H4 (cell line): ENCODE results near the gene PRKAG3. TPM values are rescaled to one million over a fixed set of nuclear protein-coding genes. Genes with fewer than 3 reads are reported as not detected.
A peak's percentile ranks its signal among the peaks of the same experiment; 100 is the strongest.
"Not testable (repeated sequence)": the region's sequence is repeated elsewhere in the genome, so short reads cannot be mapped to it uniquely, and the experiment has no call there.

Experiments used
- DNase-seq: peaks from one replicate; pipeline ENCODE4 v3.0.0-alpha.2; 2015; ENCODE audit warnings: low spot score
- total RNA-seq: library from RNA; depleted of rRNA; stranded (reverse); fragments of >200 nt; shearing (Covaris generic); gene quantifications from 2 replicates; pipeline ENCODE4 v1.2.3, GENCODE V29; 2014

The PRKAG3 gene
- total RNA-seq, 1 experiment from 2014 or later, result not detected

DNA sequence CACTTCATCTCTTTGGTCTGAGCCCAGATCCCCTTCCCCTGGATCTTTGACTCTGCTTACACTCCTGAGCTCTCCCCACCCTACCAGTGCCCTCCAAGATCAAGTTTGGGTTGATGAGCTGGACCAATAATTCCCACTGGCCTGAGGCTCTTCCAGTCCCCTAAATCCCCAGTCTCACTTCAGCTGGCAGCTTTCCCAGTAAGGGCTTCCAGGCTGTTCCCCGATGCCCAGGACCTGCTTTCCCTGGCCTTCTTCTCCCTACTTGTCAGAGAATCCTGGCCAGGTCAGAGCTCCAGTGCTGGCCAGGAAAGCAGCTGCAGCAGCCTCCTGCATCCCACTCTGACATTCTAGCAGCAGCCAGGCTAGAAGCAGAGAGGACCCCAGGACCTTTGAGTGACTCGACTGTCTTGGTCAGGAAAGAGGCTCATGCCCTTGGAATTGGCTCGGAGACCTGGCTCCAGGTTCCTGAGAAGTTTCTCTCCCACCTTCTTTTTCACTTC, 31.5 kb upstream of the PRKAG3 start:
- no peak for DNase-seq

DNA sequence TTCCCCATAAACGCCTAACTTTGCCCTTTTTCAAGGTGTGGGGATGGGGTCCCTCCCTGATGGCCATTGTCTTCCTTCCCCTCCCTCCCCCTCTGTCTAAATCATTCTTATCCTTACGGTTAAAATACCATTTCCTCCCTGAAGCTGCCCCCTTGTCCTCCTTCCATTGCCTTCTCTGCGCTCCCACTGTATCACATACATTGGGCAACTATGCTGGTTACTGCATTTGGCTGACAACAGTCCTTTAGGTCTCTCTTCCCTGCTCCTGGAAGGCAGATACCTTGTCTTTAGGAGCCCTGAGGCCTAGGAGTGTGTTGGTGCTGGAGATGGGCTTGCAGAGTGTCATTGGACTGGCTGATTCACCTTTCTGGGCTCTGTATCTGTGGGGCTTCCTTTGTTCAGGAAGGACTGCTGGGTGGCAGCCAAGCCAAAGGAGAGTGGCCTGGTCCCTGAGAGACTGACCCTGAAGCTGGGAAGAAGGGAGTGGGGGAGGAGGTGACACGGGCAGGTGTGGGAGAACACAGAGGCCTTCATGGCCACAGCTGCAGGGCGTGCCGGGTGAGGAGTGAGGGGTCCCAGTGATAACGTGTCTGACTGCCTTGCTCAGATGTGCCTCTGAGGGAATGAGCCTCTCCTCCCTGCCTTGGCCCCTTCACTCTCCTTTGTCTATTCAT, 30.2 kb upstream of the PRKAG3 start:
- no peak for DNase-seq

DNA sequence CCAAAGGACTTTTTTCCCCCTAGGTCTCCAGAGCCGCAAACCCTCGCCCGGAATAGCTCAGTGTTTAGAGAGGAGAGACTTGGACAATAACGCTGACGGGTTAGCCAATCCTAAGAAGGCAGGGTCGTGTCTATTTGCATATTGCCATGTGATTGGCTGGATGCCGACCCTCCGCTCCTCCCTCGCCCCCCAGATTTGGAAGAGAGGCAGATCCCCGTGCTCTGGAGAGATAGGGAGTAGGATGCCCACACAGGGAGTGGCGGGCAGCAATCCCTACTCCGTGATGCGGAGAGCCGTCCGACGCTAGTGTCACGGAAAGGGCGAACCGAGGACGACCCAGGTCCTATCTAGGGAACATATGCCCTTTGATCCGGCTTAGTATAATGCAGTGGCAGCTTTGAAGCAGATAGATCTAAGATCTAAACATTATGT, 29.4 kb upstream of the PRKAG3 start:
- DNase-seq, result no peak

DNA sequence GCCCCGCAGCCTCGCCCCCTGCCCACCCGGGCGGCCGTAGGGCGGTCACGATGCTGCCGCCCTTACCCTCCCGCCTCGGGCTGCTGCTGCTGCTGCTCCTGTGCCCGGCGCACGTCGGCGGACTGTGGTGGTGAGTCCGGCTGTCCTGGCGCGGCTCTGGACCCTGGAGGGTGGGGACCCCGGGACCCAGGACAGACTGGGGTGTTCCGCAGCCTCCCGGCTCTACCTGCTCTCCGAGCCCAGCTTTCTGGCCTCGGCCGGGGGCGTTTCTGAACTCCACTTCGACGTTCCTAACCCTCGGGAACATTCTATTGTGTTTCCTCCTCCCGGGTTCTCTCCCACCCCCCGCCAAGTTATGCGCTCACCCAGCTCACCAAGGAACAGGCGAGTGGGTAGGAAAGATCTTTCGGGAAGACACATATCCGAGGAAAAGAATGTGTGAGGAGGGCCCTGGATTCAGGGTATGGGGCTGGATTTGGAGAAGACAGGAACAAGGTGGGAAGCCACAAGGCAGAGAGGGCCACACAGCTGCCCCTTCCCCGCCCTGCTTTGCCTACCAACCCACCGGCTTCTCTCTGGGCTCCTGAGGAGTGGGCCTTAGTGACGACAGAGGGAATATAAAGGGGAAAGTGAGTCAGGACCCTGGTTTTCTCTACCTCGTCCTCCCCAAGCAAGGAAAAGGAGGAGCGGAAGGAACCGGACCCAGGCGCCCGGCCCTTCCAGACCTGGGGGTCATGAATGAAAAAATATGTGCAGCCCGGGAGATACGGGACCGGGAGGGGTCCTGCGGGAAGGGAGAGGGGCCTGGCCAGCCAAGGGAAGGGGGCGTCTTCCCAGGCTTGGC, 28.6 kb upstream of the PRKAG3 start:
- no peak for DNase-seq

DNA sequence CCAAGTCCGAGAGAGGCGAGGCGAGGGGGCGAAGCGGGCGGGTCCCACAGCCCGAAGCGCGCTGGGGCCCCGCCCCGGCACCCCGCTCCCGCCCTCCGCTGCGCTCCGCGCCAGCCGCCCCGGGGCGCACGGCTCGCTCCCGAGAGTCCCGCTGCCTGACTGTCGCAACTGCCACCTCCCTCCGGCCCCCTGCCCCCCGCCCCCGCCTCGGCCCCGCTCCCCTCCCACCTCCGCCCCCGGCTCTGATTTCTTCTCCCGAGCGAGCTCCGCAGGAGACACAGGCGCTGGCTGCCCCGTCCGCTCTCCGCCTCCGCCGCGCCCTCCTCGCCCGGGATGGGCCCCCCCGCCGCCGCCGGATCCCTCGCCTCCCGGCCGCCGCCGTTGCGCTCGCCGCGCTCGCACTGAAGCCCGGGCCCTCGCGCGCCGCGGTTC, 28.0 kb upstream of the PRKAG3 start, which contains the start of gene WNT6:
Gene WNT6, plus strand, starts transcription at position 250 of the 432 bp plus-strand sequence. CDS start 233 bp downstream, outside the sequence.
- no peak for DNase-seq

DNA sequence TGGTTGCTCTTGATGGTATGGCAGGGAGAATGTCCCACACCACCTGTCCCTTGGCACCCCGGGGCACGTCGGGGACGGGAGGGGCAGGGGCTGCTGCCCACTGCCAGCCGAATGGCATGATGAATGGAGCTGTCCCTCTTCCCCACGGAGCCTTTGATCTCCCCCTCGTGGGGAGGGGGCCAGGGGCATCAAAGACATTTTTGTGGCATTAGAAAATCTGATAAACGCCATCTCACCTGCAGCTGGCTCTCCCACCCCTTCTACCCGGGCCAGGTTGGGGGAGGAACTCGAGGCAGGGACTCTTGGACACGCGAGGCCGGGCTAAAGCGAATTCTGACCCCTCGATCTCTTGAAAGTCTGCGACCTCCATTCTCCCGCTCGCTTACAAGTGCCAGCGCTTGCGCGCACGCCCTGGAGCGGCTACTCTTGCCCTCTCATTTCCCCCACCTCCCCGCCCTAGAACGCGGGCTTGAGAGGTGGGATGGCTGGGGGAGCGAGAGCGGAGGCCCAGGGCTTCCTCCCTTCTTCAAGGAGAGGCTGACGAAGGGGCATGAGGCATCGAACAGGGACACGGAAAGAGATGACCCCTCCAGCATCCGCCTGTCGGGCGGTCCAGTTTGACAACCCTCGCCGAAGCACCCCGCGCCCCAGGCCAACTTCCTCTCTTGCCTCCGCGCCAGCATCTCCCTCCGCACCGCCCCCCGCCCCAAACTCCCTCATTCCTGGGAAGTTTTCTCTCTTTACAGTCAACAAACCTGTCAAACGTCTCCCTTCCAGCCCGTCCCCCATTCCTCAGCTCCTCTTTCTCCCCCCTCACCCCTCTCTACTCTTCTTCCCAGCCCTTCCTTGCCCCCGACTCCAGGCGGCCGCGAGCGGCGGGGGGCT, 27.3 kb upstream of the PRKAG3 start:
- DNase-seq, result no peak

DNA sequence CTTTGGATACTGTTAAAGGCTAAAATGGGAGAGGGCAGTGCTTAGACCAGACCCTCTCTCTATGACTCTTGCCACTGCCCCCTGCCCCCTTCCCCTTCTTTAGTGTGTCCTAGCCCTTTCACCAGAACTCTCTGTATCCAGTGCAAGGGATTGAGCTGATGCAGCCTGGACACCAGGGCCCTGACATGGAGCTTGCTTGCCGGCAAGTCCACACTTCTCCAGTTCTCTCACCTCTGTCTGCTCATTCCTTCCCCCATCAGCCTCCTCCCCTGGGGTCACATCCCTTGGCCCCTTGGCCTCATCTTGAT, 26.5 kb upstream of the PRKAG3 start:
- DNase-seq, result no peak

DNA sequence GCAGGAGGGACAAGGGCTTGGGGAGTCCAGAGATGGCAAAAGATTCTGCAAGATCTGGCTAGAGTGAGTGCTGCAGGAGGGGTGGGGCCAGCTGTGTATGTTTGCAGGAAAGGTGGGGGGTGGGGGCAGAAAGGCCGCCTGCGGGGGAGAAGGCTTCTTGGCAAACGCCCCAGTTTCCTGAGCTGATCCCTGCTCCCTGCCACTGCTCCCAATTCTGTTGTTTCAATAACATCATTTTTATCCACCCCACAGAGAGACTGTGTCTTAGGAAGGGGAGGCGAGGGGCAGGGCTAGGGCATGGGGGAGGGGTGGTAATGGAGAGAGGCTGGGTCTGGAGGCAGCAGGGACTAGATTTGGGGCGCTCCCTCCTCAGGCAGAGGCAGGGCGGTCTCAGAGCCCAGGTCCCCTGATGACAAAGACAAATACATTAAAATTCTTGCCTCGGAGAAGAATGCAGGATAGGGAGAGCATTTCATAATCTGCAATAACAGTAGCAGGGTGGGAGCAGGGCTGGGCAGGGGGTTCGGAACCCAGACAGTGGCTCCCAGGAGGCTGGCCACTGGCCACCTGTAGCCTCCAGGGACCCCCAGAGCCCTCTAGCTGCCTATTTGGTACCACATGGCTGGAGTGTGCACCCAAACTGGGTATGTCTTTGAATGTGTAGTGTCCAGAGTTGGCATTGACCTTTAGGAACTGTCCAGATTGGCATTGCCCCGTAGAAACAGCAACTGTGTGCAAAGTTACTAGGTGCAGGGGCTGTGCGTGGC, 26.0 kb upstream of the PRKAG3 start:
- peak; percentile 46 for DNase-seq

DNA sequence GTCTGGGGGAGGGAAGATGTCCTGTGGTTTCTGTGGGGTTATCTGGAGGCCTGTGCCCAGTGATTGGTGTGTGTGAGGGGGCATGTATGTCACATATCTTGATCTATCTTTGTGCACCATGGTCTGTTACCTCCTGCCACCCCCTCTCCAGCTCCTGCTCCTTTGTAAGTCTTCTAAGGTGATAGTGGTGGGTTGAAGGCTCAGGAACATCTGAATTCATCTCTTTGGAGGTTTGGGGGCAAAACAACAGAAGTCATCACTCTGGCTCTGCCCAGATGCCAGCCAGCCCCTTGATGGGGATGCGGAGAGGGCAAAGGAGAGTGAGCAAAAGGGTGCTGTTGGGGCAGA, 25.3 kb upstream of the PRKAG3 start:
- no peak for DNase-seq

DNA sequence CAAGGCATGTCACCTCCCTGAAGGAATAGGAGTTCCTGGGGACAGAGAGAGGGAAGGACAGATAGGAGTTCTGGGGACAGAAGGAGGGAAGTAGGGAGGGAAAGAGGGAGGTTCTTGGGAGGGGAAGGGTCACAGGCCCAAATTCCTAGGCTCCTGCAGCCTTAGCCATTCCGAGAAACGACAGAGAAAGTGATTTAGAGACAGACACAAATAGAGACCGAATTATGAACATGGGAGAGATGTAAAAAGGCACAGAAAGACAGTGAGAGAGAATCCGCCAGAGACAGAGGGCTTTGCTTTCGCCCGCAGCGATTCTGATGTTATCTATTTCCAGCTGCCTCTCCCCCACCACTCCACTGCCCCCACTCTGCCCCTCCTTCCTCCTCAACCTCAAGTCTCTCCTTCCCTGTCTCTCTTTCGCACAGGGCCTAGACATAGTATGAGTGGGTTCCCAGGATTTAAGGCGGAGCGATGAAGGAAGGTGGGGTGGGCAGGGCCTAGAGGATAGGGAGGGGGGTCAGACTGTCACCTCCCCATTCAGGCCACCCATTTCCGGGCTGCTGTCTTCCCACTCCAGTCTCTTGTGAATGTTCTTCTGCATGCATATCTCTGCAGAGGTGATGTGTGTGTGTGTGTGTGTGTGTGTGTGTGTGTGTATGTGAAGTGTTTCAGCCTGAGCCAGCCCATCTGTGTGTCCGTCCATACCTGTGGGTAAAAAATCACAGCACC, 24.7 kb upstream of the PRKAG3 start:
- no peak for DNase-seq

DNA sequence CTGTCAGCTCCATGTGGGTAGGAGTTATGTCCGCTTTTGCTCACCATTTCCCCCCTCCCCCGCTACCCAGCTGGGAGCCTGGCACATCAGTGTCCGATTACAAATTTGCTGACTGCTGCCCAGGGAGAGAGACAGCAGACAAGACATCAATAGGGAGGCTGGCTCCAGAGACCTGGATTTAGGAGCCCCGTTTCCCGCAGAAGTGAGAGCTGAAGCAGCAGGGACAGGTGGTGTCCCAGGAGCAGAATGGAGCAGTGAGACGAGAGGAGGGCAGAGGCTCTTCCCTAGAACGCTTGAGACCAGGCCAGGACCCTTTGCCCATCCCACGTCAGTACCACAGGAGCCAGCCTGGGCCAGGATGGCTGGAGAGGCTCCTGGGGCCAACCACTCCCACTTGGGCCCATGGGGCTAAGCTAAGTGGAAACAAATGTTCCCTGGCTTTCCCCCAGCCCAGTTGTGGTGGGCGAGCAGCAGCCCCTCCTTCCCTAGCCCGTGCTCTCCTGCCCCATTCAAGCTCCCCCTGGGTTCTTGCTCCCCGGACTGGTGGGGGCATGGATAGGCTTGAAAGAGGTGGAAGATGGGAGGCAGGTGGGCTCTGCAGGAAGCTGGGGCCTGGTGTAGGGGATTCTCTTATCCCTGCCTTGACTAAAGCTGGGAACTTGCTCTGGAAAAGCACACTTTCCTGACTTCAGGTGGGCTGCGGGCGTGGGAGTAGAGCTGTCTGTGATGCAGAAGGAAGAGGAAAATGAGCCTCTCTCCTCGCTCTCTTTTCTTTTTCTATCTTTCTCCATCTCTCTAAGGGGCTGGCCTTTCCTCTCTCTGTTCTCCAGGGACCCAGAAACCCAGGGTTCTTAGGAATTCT, 23.9 kb upstream of the PRKAG3 start:
- DNase-seq, result no peak

DNA sequence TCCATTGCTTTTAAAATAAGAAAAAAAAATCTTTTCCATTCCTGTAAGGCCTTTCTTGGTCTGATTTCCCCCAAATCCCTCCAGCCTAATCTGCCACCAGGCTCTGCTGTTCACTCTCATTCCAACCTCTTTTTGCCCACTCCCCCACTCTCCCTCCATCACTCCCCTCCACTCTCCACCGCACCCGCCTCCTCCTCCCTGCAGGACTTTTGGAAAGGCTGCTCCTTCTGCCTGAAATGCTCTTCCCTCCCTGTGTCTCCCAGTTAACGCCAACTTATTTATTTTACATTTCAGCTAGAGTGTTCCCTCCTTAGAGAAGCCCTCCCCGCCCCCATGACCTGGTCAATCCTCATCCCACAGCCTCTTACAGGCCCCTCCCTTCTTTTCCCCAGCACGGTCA, 23.3 kb upstream of the PRKAG3 start:
- no peak for DNase-seq

DNA sequence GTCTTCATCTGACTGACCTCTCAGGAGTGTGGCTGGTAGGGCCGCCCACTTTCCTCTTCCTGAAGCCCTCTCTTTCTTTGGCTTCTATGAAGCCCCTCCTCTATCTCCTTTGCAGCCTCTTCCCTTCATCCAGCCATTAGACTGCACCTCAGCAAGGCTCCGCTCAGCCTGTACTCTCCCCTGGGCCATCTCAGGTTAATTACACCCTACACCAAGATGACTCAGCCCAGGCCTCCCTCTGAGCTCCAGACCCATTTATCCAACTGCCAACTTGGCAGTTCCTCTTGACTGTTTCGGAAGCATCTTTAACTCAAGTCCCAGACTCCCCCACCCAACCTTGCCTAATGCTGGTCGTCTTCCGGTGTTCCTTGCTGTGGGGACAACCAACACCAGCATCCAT, 22.2 kb upstream of the PRKAG3 start:
- peak; percentile 65 for DNase-seq

DNA sequence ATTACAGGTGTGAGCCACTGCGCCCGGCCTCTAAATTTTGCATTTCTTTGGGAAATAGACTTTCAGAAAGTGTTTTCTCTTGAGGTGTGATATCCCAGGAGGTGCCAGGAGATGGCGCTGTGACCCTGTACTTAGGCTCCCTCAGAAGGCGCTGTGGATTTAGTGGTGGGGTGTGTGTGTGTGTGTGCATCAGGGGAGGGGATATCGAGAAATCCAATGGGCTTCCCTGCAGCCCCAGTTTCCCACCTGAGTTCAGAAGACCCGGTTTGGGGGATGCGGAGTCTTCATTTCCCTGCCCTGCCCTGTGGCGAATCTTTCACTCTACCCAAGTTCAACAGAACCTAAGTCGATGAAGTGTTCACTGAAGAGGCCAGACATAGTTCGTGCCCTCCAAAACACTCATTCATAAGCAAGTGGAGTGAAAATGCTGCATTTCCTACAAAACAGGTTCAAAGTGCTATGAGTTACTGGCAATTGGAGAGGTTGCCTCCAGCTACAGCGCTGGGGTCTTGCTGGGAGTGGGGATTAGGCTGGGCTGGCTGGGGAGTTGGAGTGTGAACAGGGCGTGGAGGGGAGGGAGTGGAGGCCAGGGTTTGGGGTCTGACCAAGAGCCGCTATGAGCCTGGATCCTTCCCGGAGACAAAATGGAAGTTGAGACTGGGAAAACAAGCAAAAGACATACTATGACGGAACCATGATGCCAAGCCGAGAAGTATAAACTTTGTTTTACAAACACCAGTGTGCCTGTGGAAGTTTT, 21.5 kb upstream of the PRKAG3 start:
- DNase-seq, result peak; percentile 62

DNA sequence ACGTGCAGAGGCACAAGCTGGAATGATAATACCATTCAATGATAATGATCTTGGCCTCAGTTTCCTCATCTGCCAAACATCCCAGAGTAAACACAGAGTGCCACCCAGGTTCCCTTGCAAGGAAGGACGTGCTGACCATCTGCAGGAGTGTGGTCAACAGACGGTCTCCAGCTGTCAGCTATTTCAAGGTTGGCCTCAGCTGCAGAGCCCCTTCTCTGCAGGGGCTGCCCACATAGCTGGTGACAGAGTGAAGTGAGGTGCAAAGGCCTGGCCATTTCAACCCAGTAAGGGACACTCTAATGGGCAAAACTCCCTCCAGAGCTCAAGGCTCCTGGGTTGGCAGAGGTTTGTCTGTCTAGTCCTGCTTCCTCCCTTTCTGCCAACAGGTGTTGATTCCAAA, 19.7 kb upstream of the PRKAG3 start:
- no peak for DNase-seq

DNA sequence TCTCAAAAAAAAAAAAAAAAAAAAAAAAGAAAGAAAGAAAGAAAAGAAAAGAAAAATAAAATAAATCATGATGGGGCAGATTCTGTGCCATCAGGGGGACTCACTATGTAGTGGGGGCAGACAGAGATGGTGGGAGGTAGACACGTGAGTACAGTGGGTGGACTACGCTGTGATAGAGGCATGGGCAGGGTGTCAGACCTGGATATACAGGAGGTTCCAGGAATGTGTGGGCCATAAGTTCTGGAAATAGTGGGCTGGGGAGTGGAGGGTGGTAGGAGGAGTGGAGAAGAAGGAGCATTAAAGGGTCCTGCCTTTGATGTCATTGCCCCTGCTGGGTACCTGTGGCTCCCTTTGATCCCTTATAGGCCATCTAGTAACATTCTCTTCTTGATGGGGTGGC, 19.2 kb upstream of the PRKAG3 start:
- no peak for DNase-seq

DNA sequence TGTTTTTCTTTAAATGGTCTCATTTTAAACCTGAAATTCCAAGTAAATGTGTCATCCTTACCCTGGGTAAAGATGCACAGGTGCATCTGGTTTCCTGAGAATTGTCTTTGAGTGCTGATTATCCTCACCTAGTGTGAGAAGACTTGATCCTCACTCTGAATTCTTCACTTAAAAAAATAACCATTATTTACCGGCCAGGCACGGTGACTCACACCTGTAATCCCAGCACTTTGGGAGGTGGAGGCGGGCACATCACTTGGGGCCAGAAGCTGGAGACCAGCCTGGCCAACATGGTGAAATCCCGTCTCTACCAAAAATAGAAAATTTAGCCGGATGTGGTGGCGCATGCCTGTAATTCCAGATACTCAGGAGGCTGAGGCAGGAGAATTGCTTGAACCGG, 18.1 kb upstream of the PRKAG3 start:
- DNase-seq, result peak; percentile 50

DNA sequence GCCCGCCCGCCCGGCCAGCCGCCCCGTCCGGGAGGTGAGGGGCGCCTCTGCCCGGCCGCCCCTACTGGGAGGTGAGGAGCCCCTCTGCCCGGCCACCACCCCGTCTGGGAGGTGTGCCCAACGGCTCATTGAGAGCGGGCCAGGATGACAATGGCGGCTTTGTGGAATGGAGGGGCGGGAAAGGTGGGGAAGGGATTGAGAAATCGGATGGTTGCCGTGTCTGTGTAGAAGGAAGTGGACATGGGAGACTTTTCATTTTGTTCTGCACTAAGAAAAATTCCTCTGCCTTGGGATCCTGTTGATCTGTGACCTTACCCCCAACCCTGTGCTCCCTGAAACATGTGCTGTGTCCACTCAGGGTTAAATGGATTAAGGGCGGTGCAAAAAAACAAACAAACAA, 15.4 kb upstream of the PRKAG3 start:
- DNase-seq, result not testable (repeated sequence)

DNA sequence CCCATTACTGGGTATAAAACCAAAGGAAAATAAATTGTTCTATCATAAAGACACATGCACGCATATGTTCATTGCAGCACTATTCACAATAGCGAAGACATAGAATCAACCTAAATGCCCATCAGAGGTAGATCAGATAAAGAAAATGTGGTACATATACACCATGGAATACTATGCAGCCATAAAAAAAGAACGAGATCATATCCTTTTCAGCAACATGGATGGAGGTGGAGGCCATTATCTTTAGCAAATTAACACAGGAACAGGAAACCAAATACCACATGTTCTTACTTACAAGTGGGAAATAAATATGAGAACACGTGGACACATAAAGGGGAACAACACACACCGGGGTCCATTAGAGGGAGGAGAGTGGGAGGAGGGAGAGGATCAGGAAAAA, 12.7 kb upstream of the PRKAG3 start:
- DNase-seq, result not testable (repeated sequence)
